SK-N-SH treated with all-trans-retinoic acid at 6 μM for 48 hours (cell line): ENCODE measurements around the gene CACNA1A.

Experiments used
- ARNTL ChIP-seq: fragments of 450-650 bp; formaldehyde crosslinking; IDR thresholded peaks from 2 replicates; pipeline ENCODE4 v1.5.0; 2020; ENCODE audit warnings: low read depth, mild to moderate bottlenecking, moderate library complexity, borderline replicate concordance
- CSDC2 ChIP-seq: fragments of 250-450 bp; sonication (Bioruptor Pico); IDR thresholded peaks from 2 replicates; pipeline ENCODE4 v1.5.0; 2020; ENCODE audit warnings: mild to moderate bottlenecking, moderate library complexity
- SNAI2 ChIP-seq: fragments of 250-450 bp; sonication (Bioruptor Pico); IDR thresholded peaks from 2 replicates; pipeline ENCODE4 v1.5.0; 2020; ENCODE audit warnings: mild to moderate bottlenecking, moderate library complexity
- ZNF70 ChIP-seq: fragments of 450-650 bp; formaldehyde crosslinking; IDR thresholded peaks from 2 replicates; pipeline ENCODE4 v1.5.0; 2020; ENCODE audit warnings: mild to moderate bottlenecking, moderate library complexity

- TF ChIP-seq CSDC2 (CRISPR knock-in tag) (no peak), SNAI2 (CRISPR knock-in tag) (no peak), ZNF70 (CRISPR knock-in tag) (no peak), ARNTL (CRISPR knock-in tag) (no peak)
Observed at GRCh38 chr19:13507053-13507611, 853 bp upstream of the CACNA1A start.
